GM23248 (cell line): ENCODE data around the gene GALNT2.

ENCODE experiments used
- EZH2 ChIP-seq: fragments of 200-600 bp; sonication (generic); IDR thresholded peaks from 2 replicates; pipeline ENCODE4 v1.6.1; 2018; ENCODE audit warnings: antibody characterized with exemption, mild to moderate bottlenecking; ENCODE audit not compliant: insufficient read depth, poor library complexity, severe bottlenecking
- EZH2phosphoT487 ChIP-seq: fragments of 200-600 bp; sonication (generic); IDR thresholded peaks from 2 replicates; pipeline ENCODE4 v1.6.1; 2018; ENCODE audit warnings: antibody characterized with exemption, moderate library complexity, mild to moderate bottlenecking, low read depth; ENCODE audit not compliant: insufficient read depth

- TF ChIP-seq EZH2: no peak
- no peak for TF ChIP-seq EZH2phosphoT487
These were observed 232.4 kb downstream of the GALNT2 start for GRCh38 chr1:230299191-230300006.
